HG03439 (cell line): ENCODE results near the gene TTC19.
"Not testable (repeated sequence)": the region's sequence is repeated elsewhere in the genome, so short reads cannot be mapped to it uniquely, and the experiment has no call there.

Source experiments
- ATAC-seq: cut with Tn5 transposase; IDR thresholded peaks from one replicate; pipeline ENCODE4 v1.9.1; 2021; ENCODE audit warnings: mild to moderate bottlenecking, moderate library complexity; ENCODE audit not compliant: unreplicated experiment

TTC19 gene

DNA sequence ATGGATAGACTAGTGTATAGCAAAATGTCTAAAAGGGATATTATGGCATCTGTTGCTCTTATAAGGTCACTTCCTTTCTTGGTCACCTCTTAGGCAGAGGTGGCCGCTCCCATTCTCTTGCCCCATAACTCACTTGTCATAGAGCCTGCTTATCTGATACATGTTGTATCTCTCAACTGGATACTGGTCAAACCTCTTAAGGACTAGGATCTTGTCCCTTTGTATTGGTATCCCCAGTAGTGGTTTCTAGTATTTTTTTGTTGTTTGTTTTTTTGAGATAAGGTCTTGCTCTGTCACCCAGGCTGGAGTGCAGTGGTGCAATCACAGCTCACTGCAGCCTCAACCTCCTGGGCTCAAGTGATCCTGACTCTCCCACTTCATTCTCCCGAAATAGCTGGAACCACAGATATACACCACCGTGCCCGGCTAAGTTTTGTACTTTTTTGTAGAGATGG lies 27.1 kb upstream of the TTC19 start:
- no peak for ATAC-seq

DNA sequence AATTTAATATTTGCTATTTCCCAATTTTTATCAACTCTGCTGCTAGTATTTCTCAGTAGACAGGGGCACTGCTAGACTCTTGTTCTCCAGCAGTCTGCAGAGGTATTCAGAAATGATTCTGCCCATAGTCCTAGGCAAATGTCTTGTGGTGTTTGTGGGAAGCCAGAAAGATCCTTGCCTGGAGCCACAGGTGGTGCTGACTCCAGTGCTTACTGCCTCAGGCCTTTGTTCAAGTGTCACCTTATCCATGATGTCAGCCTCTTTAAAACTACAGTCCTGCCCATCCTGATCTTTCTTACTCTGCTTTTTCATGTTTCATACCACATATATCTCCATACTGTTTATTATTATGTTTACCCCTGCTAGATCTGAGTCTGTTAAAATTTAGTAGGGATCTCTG lies 26.6 kb upstream of the TTC19 start:
- no peak for ATAC-seq

DNA sequence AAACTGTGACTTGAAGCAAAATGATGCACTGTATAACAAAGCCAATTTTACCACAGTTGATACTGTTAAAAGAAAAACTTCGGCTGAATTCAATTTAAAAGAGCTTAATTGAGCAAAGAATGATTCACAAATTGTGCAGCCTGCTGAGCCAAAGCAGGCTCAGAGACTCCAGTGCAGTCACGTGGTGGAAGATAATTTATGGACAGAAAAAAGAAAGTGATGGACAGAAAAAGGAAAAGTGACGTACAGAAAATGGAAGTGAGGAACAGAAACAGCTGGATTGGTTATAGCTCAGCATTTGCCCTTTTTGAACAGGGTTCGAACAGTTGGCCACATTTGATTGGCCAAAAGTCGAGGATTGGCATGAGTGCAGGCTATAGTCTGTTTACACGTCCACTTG lies 25.8 kb upstream of the TTC19 start:
- no peak for ATAC-seq

DNA sequence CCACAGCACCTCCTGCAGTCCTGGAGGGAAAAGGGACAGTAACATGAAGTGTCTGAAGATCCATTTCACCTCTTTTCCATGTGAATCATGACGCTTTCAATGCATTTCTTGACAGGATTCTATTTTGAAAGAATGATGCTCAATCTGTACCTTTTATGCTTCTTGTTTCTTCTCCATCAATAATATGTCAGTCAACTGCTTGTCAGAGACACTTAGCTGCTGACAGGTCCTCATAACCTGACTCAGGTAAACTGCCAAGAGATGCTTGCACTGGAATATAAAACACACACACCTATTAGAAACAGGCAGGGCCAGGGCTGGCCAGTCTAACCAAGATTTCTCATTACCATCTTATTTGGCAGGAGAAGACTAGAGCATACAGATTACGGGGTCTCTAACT lies 21.7 kb upstream of the TTC19 start:
- ATAC-seq: no peak

DNA sequence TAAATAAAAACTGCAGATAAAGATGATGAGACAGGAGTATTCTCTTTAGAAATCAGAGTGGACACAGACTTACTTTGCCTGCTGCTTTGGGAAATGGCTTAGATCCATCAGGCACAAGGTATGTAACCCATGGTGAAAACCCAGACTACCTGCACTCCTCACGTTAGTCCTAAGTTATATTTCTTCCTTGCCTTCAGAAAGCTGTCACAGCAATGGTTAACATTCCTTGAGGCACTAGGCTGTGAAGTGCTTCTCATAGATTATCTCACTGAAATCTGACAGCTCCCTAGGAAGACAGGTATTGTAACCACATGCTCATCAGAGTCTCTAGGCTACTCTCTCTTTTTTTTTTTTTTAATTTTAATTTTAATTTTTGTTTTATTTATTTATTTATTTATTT lies 21.0 kb upstream of the TTC19 start:
- no peak for ATAC-seq

DNA sequence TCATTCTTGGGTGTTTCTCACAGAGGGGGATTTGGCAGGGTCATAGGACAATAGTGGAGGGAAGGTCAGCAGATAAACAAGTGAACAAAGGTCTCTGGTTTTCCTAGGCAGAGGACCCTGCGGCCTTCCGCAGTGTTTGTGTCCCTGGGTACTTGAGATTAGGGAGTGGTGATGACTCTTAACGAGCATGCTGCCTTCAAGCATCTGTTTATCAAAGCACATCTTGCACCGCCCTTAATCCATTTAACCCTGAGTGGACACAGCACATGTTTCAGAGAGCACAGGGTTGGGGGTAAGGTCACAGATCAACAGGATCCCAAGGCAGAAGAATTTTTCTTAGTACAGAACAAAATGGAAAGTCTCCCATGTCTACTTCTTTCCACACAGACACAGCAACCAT lies 20.6 kb upstream of the TTC19 start:
- ATAC-seq: not testable (repeated sequence)

DNA sequence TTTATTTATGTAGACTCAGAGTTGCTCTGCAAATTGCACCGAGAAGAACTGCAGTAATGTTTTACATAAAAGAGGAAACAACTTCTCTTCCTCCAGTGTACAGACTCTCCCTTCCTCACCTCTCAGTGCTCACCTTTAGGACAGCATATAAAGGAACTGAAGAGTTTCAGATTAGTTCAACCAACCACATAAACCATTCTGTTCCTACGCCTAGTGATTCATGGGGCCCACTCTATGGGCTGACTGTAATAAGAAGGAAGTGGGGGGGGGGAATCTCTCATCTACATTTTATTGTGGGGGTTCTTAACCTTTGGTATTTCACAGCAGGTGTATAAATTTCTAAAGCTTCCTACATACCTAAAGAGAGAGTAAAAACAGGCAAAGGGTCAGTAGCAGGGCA lies 18.4 kb upstream of the TTC19 start:
- no peak for ATAC-seq

DNA sequence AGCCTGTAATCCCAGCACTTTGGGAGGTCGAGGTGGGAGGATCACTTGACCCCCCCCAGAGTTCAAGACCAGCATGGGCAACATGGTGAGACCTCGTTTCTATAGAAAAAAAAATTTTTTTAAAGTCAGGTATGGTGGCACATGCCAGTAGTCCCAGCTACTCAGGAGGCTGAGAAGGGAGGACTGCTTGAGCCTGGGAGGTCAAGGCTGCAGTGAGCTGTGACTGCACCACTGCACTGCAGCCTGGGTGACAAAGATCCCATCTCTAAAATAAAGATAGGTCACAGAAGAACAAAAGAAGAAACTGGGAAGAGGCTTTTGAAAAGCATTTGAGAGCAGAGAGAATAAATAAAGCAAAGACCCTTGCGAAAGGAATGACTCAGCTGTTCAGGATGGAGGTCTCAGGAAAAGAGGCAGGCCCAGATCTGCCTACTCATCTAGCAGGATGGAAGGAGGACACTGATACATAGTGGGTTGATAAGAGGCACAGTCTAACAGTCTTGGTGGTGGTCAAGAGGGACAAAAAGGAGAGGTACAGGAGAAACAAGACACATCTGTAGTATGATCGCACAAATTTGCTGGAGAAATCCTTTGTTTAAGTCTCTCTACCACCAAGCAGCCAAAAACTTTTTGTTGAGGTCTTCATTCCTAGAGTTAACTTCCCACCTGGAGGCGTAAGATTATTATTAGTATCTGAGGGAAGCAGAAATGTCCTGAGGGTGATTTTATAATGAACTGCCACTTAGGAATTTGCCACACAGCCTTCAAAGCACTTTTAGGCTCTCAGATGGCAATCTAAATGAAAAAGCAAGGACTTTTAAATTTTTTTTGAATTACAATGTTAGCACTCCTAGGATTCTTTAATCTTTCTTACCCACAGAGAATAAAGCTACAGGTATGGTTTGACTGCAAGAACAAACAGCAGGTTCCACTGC lies 17.7 kb upstream of the TTC19 start:
- no peak for ATAC-seq

DNA sequence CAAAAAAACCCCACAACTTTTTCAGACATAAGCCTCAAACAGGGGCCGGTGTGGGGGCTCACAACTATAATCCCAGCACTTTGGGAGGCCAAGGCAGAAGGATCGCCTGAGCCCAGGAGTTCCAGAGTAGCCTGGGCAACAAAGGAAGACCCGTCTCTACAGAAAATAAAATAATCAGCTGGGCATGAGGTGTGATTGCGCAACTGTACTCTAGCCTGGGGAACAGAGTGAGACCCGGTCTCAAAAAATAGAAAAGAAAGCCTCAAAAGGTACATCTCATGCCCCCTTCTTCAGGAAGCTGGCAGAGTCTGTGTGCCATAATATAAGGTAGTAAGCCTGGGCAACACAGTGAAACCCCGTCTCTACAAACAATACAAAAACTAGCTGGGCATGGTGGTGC lies 3.3 kb upstream of the TTC19 start:
- ATAC-seq: no peak

DNA sequence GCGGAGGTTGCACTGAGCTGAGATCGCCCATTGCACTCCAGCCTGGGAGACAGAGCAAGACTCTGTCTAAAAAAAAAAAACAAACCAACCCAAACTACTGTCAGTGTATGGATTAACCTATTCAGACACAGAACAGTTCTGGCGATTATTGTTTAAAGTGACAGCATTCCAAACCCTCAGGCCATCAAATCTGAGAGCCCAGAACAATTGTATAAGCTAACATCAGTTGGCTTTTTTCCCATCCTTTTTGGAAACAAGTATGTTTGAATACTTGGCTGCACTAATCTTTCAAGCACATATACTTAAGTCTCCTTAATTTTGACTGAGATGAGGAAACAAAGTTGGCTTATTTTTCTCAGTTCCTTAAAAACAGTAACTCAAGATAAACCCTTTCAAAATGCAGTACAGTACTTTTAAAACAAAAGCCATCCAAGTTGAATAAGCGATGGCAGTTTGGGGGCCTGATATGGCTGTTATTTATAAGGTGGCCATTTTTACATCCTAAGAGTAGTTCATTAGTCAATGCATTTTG lies 1.5 kb upstream of the TTC19 start:
- no peak for ATAC-seq

DNA sequence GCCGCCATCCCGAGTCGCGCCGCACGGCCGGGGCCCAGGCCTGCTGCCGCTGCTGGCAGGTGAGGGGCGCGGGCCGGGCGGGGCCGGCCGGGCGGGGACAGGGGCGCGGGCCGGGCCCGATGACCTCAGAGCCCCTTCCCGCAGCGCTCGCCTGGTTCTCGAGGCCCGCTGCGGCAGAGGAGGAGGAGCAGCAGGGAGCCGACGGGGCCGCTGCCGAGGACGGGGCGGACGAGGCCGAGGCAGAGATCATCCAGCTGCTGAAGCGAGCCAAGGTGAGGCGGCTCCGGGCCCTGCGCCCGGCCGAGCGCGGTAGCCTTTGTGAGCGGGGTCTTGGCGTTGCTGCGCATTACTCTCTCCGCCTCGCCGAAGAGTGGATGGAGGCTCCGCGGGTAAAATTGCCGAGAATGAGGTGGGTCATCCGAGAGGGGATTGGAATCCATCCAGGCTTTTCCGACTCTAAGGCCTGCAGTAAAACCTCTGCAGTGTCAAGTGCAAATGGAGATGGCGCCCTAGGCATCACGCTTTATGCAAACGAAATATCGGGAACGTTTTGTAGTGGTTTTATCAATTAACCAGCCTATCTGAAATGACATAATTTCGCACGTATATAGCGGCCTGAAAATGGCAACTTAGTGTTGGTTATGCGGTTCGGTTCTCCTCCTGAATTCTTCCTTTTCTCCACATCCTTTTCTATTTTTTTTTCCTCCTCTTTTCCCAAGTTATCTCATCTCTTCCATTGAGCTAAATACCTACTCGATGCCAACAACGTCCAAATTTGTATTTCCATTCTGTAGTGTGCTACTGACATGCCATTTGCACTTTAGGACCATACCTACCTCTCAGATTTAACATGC lies 577 bp downstream of the TTC19 start:
- ATAC-seq: no peak

DNA sequence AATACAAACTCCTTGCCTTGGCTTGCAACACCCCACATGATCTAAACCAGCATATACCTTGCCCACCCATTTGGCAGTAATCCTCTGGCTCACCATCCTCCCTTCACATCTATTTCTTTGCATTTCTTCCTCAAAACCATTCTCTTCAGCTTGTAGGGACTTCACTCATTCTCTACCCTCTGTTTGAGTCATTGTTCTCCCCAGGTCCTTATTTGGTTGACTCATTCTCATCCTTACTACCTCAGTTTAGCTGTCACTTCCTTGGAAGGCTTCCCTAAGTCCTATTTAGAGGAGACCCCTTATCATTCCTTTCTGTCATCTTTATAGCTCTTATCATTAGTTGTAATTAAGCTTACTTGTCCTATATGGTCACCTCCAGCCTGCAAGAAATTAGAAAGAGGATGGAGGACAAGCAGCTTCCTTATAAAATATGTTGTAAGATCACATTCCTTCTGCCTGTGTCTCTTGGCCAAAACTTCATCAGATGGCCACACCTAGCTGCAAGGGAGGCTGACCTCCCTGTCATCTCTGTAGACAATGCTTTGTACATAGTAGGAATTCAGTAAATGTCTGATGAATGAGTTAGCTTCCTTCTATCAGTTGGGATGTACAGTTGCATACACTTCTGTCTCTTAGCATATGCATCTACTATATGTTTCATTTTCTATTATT lies 1.7 kb downstream of the TTC19 start:
- no peak for ATAC-seq

DNA sequence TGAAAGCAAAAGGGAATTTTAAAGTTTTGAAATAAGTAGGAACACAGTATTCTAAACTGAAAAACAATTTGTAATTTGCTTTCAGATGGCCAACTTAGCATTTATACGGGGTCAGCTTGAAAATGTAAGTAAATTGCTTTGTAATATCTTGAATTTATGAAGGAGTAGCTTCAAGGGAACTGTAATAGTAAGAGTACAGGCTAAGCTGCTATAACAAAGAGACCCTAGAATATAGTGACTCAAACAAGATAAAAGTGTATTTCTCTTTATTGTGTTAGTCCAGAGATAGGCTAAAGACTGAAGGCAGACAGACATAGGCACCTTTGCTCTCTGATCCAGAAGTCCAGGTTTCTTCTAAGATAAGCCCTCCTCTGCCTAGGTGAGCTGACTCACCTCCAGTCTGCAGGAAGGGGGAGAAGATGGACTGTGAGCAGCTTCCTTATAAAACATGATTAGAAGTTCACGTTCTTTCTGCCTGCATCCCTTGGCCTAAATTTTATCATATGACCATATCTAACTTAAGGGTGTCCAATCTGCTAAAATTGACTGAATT lies 3.2 kb downstream of the TTC19 start:
- no peak for ATAC-seq

DNA sequence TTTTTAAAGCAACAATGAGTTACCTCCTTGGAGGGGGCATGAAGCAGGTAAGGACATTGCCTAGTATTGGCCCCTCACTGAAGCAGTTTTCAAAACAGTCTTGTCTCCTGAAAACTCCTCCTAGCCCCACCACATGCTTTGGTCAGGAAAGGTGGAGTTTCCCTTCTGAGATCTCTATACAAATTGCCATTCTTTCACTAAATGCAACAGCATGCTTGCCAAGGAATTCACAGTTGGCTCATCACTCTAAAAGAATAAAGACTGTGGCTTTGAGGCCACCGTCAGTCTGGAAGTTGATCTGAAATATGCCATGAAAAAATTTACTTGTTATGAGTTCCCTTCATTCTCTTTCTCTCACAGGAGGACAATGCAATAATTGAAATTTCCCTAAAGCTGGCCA lies 4.2 kb downstream of the TTC19 start:
- ATAC-seq: no peak

DNA sequence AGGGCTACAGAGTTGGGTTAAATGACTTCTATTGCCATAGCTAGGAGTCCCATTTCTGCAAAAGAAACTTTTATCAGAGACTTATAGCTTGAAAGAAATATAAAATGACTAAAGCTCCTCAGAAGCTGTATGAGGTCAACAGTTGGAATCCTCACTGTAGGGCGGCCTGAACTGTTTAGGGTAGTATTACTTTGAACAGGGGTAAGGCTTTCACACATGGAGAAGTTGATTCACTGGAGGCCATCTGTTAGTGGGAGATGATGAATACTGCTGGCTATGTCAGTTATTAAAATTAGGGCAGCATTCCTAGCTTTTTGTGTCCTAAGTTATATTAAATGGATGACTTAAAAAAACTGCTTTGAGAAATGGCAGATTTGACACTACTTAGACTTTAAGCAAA lies 6.0 kb downstream of the TTC19 start:
- no peak for ATAC-seq

DNA sequence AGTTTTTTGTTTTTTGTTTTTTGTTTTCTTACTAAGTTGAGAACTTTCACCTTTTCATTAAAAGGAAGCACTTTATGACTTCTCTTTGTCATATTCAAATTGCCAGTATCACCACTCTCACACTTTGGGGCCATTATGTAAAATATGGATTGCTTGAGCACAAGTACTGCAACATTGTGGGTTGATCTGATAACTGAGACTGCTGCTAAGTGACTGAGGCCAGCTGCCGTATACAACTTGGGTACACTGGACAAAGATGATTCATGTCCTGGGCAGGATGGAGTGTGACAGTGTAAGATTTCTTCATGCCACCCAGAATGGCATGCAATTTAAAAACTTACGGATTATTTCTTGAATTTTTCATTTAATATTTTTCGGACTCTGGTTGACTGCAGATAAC lies 7.8 kb downstream of the TTC19 start:
- ATAC-seq: no peak

DNA sequence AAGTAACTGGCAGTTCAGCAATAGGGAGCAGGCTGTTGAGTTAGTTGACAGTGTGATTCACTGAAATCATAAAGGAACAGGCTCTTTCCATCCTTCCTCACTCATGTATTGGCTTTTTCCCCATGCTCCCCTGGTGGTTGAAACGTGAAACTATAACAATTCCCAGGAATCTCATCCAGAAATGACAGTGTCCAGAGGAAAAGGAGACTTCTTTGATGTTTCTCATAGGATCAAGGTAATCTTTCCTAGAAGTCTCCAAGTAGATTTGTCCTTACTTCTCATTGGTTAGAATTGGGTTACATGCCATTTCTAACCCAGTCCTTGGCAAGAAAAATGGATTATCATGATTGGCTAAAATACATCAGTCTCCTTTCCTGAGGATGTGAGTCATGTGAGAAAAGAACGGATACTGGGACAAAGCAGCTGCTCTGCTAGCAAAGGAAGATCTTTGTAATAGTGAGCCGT lies 14.4 kb downstream of the TTC19 start:
- ATAC-seq: no peak

DNA sequence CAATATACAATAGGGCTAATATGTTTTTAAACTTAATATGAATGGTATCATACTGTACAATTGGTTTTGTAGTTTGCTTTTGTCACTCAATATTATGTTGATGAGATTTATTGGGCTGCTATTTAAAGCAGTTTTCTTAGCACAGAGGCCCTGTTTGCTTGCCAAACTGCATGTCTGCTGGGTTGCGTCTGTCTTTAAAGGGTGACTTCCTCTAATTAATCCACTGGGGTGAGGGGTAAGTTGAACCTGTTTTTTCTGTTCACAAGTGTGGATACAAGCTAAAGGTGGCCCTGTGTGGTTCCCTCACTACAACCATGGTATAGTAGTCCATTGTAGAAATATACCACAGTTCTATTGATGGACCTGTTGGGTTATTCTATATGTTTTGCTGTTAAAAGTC lies 19.7 kb downstream of the TTC19 start:
- no peak for ATAC-seq

DNA sequence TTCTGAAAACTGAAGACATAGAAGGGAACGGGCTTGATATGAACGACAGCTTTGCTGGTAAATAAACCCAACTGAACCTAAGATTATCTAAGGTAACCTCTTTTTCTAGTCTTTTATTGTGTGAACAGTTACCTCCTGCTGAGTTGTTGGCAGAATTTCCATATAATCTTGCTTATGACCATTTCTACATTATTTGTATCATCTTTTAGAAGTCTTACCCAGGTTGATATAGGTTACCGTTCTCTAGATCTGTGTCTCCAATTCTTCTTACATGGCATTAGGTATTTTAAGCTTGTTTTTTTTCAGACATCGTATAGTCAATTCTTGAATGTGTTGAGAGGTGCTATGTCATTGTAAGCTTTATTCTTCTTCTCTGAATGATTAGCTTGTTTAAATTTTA lies 24.3 kb downstream of the TTC19 start:
- no peak for ATAC-seq

DNA sequence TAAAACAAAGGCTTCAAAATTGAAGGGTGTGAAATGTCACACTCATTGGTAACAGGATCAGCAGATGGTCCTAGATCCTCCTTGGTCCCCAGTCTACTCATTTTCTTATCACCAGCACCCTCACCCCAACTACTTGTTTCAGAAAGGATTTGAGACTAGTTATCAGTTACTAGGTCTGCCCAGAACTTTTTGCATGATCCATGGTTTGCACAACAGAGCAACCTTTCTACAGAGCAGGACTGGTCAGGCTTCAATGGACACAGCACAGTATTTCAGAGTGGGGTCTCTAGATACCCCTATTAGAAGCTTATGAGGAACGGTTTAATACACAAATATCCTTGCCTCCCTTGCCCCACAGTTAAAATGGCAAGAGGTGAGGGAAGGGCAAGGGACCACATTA lies 25.6 kb downstream of the TTC19 start:
- no peak for ATAC-seq

DNA sequence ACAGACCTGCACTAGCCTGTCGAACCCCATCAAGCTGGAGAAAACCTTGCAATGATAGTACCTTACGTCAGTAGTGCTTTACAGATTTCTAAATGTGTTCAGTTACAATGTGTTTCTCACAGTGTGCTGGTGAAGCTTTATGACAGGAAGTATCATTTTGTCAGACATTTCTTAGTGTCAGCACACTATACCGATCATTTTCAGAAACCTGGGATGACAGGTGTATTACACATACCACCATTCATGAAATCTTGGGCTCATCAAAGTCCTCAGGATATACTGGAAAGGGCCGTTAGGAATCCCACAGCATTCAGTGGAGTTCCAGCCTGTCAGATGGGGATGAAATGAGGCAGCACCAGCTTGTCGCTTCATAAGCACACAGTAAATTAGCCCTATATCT lies 27.3 kb downstream of the TTC19 start:
- no peak for ATAC-seq
